ENCODE data around the gene MFRP. TPM values are rescaled to one million over a fixed set of nuclear protein-coding genes. Genes with fewer than 3 reads are reported as not detected.

MFRP gene
- total RNA-seq, 1 donor from 2014 or later, result not detected

DNA sequence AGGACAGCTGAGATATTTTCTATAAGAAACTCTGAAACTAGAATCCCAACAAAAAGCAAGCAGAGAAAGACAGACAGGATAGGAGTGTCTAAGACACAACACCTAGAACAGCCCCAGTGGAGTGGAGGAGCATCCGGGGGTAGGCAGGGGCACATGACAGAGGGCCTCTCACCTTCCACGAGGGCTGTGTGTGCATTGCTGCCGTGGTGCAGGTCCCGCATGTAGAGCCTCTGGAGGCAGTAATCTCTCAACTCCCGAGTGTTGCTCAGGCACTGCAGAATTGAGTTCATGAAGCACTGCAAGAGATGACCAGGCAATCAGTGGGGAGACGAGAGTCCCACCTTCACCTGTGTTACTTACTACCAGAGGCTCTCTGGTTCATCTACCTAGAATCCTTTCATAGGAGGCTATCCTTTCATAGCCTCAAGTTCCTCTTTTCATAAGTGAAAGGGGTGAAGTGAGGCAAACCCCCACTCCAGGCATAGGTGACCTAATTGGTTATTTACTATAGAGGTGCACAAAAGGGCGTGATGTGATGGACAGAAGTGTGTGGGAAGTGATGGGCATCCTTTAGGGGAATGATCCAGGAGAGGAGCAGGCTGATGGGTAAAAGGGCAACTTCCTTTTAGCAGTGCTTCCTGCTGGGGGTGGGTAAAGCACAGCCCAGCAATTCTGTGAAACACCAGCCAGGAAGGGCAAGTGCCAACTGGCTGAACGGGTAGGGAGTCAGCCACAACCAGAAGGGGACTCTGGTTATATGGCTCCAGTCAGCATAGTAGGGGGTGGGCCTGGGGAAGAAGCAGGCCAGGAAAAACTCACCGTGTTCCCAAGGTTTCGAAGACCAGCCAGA is 13.1 kb upstream of the MFRP start:
- intact Hi-C loops (cut with micrococcal nuclease), result loop anchor here (5.0 to 10.0 kb wide), 2 partner anchors 365 to 748 kb away; partner anchors contain the start of gene NECTIN1

GRCh38 chr11:119357074-119357473 is 10.6 kb upstream of the MFRP start:
- intact Hi-C loops (cut with micrococcal nuclease), result loop anchor here (5.0 to 10.0 kb wide), 2 partner anchors 368 to 750 kb away; partner anchors contain the start of gene NECTIN1

- intact Hi-C loops (cut with micrococcal nuclease), result loop anchor here (1.0 to 10.0 kb wide), 6 partner anchors 8 to 751 kb away; partner anchors contain the start of genes NECTIN1, RNF26 and USP2
Observed at GRCh38 chr11:119356349-119357031, 10.0 kb upstream of the MFRP start.

- intact Hi-C loops (cut with micrococcal nuclease), result loop anchor here (5.0 to 10.0 kb wide), 2 partner anchors 370 to 752 kb away; partner anchors contain the start of gene NECTIN1
Observed at GRCh38 chr11:119355091-119355843, 8.8 kb upstream of the MFRP start.

- intact Hi-C loops (cut with micrococcal nuclease), result loop anchor here (10.0 kb wide), 1 partner anchor 372 kb away; the partner anchor contains the start of gene NECTIN1
Observed at GRCh38 chr11:119352857-119353260, 6.4 kb upstream of the MFRP start.

DNA sequence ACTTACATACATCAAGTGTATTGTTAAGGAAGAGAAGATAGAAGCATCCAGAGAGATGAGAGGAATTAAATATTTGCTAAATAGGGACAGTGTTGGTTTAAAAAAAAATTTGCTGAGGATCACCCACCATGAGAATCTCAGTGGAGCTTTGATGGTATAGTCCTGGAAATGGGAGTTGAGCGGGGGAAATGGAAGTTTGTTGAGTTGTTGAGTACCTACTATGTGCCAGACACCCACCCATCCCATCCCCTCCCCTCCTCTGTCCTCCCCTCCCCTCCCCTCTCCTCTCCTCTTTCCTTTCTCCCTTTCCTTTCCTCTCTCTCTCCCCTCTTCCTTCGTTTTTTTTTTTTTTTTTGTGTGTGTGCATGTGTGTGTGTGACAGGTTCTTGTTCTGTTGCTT is 4.7 kb upstream of the MFRP start:
- intact Hi-C loops (cut with micrococcal nuclease), result loop anchor here (10.0 kb wide), 1 partner anchor 374 kb away; the partner anchor contains the start of gene NECTIN1

GRCh38 chr11:119350302-119350701 is 3.8 kb upstream of the MFRP start:
- intact Hi-C loops (cut with micrococcal nuclease), result loop anchor here (10.0 kb wide), 1 partner anchor 374 kb away; the partner anchor contains the start of gene NECTIN1

GRCh38 chr11:119347940-119348605 is 1.6 kb upstream of the MFRP start:
- intact Hi-C loops (cut with micrococcal nuclease), result no loop called here

GRCh38 chr11:119347242-119347641 is 737 bp upstream of the MFRP start:
- intact Hi-C loops (cut with micrococcal nuclease), result no loop called here

- intact Hi-C loops (cut with micrococcal nuclease), result no loop called here
Observed at GRCh38 chr11:119345685-119346084, 820 bp downstream of the MFRP start.

- intact Hi-C loops (cut with micrococcal nuclease), result loop anchor here (5.0 kb wide), 1 partner anchor 1617 kb away; no protein-coding TSS in a partner anchor
Observed at GRCh38 chr11:119344291-119345010, 2.1 kb downstream of the MFRP start.

GRCh38 chr11:119343726-119344125 is 2.8 kb downstream of the MFRP start:
- intact Hi-C loops (cut with micrococcal nuclease), result loop anchor here (5.0 kb wide), 1 partner anchor 1616 kb away; no protein-coding TSS in a partner anchor

DNA sequence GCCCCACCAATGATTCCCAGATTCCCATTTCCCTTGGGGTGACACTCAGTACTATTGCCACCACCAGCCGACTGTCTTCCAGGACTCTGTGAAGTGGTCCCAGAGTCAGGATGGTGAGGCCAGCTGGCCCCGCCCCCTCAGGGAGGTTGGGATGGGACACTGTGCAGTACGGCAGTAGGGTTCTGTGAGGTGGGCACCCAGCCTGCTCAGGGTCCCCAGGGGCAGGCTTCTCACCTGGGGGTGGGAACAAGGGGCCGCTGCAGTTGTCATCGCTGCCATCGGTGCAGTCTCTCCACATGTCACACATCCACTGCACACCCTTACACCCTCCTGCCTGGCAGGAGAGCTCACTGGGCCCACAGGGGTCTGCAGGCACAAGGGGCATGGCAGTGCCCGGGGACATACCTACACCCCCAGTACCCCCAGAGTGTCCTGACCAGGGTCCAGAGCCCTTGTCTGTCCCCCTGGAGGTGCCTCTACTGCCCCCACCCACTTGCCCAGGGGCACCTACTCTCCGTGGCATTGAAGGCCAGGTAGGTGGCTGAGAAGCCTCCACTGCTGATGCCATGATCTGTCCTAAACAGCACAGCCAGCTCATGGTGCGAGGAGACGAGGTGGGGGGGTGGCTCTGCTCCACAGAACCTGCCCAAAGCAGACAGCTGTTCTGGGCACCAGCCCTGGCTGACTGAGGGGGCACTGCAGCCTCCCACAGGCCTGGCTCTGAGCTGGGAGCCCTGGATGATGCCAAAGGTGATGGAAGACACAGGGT is 4.0 kb downstream of the MFRP start:
- intact Hi-C loops (cut with micrococcal nuclease), result loop anchor here (5.0 kb wide), 1 partner anchor 1615 kb away; no protein-coding TSS in a partner anchor

DNA sequence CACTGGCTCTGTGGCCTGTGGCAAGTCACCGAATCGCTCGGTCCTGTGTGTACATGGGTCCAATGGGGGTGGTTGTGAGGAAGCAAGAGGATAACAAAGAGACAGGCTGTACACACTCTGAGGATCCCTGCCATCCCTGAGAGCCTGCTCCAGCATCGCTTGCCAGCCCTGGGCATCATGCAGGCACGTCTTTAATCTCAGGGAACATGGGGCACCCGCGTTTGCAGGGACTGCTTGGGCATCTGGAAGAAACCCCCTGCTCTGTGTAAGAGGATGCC is 4.5 kb downstream of the MFRP start:
- intact Hi-C loops (cut with micrococcal nuclease), result loop anchor here (5.0 kb wide), 1 partner anchor 1615 kb away; no protein-coding TSS in a partner anchor

GRCh38 chr11:119341222-119342022 is 5.1 kb downstream of the MFRP start:
- intact Hi-C loops (cut with micrococcal nuclease), result loop anchor here (5.0 kb wide), 1 partner anchor 1614 kb away; no protein-coding TSS in a partner anchor

DNA sequence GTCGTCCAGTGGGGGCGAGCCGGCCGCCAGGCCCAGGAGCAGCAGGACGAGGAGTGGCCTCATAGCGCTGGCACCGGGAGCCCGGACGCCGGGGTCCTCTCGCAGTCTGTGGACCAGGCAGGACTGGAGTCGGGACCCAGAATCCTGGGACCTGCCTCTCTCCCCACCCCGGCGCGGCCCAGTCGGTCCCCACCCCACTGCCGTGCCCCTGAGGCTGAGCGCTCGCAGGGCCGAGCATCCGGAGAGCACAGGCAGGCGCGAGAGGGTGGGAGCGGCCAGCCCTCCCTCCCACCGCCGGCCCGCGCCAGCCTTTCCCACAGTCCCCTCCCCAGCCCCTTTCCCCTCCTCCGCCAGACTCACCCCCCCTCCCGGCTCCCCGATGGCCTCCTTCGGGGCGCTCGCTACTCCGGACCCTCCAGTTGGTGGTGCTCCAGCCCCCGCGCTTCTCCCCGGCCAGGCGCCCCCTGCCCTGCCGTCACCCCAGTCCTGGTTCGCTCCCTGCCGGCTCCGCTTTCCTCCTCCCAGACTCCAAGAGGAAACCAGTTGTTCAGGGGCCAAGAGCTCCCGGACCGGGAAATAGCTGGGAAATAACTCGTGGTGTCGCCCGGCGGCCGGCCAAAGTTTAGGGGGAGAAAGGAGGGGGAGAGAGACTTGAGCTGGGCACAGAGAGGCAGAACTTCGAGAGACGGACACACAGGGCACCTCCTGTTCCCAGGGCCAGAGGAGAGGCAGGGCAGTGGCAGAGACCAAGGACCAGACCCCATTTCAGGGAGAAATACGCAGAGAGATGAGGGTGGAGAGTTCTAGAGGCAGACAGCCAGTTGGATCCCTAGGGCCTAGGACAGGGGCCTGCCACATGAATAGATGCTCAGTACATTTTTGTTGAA is 5.9 kb downstream of the MFRP start, which contains the start of gene C1QTNF5:
TSS of gene C1QTNF5 (minus strand) at position 549 of the 887 bp plus-strand sequence. CDS start at position 63, 486 bp downstream.
- intact Hi-C loops (cut with micrococcal nuclease), result loop anchor here (5.0 kb wide), 1 partner anchor 1613 kb away; no protein-coding TSS in a partner anchor
